Activated CD4-positive, alpha-beta T cell treated with anti-CD3 and anti-CD28 coated beads for 1 hour (primary cell): ENCODE measurements around the gene ASTN1.

Experiments used
- DNase-seq: peaks from one replicate; pipeline ENCODE4 v3.0.0-alpha.2; 2020

Gene ASTN1

DNA sequence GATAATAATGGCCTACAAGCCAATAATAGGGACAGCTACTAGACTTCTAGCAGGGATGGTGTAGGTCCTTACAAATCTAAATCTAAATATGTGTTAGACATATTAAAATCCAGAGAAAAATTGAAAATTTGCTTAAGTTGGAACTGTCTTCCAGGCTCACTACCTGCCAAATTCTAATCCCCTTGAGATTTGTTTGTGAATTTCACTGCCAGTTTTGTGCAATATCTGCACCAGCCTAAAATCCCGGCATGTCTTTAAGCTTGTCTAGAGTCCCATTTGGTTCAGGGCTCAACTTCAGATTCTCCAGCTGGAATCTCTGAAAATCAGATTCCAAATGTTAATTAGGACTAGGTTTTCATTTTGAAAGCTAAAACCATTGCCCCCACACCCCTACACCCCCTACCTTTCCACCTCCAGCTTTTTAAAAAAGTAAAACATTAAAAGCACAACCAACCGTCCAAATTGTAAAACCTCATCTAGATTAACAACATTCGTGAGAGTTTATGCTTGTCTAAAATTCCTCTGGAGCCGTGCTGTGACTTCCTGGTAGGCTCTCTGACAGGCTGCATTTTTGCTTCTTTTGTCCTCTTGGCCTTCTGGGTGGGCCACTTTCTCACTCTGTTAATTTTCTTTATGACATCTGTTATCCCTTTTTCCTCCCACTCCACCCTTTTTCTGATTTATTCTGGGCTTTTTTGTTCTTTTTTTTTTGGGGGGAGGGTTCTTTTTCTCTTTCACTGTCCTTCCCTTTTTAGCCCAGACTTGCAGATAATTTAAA, 352.8 kb downstream of the ASTN1 start:
- DNase-seq, result no peak

DNA sequence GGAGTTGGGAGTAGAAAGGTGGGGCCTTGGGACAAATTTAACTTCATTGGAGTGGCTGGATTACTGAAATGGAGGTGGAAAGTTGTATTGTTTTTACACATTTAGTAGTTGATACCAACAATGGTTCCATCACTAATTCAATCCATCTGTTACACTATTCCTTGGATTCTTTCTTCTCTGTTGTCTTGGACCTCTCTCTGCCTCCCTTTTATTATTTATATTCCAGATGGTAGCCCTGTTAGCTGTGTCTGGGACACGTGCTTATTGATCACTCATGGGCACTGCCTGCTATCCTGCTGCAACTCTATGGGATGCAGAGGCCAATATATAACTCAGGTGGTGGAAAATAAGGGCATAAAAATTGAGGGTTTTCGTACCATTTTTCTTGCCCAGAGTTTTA, 355.2 kb downstream of the ASTN1 start:
- no peak for DNase-seq
